ENCODE results near the gene AGK. TPM values are rescaled to one million over a fixed set of nuclear protein-coding genes. Genes with fewer than 3 reads are reported as not detected.

Gene AGK
- total RNA-seq, 1 donor: 43.2 TPM

DNA sequence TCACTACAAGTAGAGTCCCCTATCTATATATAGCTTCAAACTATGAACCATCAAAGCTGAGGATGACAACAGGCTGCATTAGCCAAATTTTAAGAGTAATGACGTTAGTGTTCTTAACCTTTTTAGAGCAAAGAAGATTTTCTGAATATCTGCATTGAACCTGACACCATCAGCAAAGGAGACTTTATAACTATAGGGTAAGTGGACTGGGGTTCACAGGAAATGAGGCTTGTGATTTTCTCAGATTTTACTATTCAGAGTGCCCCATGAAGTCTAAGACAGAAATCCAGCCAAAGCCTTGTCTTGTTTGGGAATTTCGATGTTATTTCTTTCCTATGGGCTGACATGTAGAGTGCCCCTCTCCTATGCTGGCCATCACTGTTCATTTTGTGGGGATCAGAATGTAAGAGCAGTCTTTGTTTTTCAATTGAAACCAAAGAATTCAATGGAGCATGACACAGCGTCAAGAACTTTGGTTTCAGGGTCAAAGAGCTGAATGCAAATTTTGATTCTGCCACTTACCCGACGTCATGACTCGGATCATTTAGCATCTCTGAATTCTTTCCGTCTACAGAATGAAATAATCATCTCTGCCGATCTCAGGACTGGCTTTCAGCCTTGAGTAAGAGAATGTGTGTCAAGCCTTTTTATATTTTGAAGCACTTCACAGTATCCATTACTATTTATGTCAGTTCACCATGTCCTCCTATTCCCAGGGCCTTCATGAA, 98.1 kb downstream of the AGK start:
- no peak overlapping the region for H3K4me3 ChIP-seq (ENCODE audit: low read depth, low read length)
- no peak for DNase-seq (ENCODE audit: low read depth)
- TF ChIP-seq, protein P1, sequence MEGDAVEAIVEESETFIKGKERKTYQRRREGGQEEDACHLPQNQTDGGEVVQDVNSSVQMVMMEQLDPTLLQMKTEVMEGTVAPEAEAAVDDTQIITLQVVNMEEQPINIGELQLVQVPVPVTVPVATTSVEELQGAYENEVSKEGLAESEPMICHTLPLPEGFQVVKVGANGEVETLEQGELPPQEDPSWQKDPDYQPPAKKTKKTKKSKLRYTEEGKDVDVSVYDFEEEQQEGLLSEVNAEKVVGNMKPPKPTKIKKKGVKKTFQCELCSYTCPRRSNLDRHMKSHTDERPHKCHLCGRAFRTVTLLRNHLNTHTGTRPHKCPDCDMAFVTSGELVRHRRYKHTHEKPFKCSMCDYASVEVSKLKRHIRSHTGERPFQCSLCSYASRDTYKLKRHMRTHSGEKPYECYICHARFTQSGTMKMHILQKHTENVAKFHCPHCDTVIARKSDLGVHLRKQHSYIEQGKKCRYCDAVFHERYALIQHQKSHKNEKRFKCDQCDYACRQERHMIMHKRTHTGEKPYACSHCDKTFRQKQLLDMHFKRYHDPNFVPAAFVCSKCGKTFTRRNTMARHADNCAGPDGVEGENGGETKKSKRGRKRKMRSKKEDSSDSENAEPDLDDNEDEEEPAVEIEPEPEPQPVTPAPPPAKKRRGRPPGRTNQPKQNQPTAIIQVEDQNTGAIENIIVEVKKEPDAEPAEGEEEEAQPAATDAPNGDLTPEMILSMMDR (IDR thresholded peaks at IDR 0.05; ENCODE audit: insufficient read depth, low read depth, low read length): no peak

DNA sequence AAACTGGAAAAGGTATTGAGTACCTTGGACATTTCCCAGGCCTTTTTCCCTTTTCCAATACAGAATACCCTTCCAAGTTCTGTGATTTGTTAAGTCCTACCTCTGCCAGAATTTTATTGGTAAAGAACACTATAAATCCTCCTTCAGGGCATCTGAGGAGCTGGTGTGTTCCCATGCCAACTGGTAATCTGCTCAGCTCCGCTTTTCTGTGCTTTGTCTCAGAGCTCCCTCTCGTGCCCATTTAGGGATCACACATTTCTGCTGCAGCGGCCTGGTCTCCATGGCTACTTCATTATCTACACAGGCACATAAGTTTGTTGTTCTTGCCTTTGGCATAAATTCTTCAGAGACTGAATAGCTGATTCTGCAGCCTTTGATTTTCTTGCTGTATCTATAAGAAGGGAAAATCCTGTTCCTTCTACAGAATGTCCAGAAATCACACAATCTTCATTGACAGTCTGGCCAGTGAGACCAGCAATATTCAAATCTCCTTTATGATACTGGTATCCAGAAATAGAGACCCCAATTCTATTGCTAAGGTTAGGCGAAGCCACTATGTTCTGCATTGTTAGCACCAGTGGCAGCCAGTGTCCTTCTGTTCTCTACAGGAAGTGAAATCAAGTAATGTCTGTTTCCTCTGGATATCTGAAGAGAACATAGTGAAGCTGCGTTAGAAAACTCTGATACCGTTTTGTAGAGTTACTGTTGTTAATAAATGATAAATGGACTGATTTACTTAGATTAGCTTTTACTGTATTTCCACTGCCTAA, 98.8 kb downstream of the AGK start:
- no peak overlapping the region for H3K4me3 ChIP-seq (ENCODE audit: low read depth, low read length)
- peak; percentile 86 for DNase-seq (ENCODE audit: low read depth)
- TF ChIP-seq, protein P1 (IDR thresholded peaks at IDR 0.05; ENCODE audit: insufficient read depth, low read depth, low read length): peak; percentile 82

DNA sequence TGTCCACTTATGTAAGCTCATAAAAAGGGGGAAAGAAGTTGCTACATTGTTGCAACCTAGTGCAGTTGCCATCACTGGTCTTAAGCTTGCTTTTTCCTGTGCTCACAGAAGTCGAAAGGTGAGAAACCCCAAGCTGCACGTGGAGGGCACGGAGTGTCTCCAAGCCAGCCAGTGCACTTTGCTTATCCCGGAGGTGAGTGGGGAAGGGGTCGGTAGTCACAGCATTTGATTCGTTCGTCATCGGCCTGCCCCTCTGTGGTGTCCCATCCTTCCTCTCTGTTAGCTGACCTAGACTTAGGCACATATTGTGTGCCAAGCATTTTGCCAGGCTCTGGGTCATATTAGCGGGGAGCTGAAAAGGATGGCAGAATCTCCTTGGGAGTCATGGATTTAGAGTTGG, 100.2 kb downstream of the AGK start:
- H3K4me3 ChIP-seq (ENCODE audit: low read depth, low read length): no peak overlapping the region
- no peak for DNase-seq (ENCODE audit: low read depth)
- TF ChIP-seq, protein P1 (IDR thresholded peaks at IDR 0.05; ENCODE audit: insufficient read depth, low read depth, low read length): no peak

DNA sequence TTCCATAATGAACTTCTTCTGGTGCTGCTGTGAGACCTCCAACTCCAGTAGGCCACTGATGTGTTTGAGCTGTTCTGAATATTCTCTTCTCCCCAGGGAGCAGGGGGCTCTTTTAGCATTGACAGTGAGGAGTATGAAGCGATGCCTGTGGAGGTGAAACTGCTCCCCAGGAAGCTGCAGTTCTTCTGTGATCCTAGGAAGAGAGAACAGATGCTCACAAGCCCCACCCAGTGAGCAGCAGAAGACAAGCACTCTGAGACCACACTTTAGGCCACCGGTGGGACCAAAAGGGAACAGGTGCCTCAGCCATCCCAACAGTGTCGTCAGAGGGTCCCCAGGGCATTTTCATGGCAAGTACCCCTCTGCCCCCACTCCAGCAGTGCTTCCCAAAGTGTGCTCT, 101.5 kb downstream of the AGK start:
- no peak for DNase-seq (ENCODE audit: low read depth)
- TF ChIP-seq, protein P1 (IDR thresholded peaks at IDR 0.05; ENCODE audit: insufficient read depth, low read depth, low read length): no peak
- no peak overlapping the region for H3K4me3 ChIP-seq (ENCODE audit: low read depth, low read length)

DNA sequence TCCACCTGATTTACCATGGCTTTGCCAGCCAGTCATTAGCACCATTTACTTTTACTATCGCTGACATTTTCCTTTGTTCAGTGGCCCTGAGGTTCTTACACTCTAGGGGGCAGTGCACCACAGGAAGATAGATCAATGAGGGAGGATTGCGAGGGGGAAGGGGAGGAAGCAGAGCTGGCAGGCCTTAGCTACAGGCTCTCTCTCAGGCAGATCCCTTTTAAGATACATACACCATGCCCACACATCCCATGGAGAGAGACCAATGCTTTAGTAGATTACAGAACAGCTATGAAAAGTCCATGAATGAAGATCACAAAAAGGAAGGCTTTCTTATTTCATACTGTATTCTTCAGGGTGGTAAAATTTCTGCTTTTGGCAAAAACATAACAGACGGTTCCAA, 103.3 kb downstream of the AGK start:
- TF ChIP-seq, protein P1 (IDR thresholded peaks at IDR 0.05; ENCODE audit: insufficient read depth, low read depth, low read length): peak; percentile 80
- DNase-seq (ENCODE audit: low read depth): peak; percentile 69
- H3K4me3 ChIP-seq (ENCODE audit: low read depth, low read length): no peak overlapping the region

DNA sequence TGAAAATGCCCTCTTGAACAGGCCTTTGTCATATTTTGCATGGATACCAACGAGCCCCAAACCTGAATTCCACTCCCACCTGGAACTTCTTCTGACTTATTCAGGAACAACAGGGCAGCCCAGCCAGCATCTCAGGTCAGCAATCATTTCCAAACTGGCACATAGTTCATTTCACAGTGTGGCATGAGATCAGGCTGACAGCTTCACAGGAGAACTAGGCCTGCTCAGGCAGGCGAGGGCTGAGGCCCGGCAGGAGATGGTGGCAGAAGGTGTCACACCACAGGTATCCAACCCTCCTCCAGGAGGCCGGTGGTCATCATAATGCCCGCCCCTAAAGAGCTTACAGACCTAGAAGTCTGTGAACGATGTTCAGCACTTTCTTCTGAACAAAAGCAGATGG, 108.3 kb downstream of the AGK start:
- no peak overlapping the region for H3K4me3 ChIP-seq (ENCODE audit: low read depth, low read length)
- no peak for DNase-seq (ENCODE audit: low read depth)
- TF ChIP-seq, protein P1 (IDR thresholded peaks at IDR 0.05; ENCODE audit: insufficient read depth, low read depth, low read length): no peak

Data from fibroblast of villous mesenchyme (primary cell).